ENCODE data around the gene FUT8. TPM values are rescaled to one million over a fixed set of nuclear protein-coding genes. Genes with fewer than 3 reads are reported as not detected.

The FUT8 gene
- total and polyA plus RNA-seq, 2 of the 8 experiments (the other 6 are each of a cell fraction or from before 2014, with no cell fraction given) = 10.5 to 25.1 TPM

DNA sequence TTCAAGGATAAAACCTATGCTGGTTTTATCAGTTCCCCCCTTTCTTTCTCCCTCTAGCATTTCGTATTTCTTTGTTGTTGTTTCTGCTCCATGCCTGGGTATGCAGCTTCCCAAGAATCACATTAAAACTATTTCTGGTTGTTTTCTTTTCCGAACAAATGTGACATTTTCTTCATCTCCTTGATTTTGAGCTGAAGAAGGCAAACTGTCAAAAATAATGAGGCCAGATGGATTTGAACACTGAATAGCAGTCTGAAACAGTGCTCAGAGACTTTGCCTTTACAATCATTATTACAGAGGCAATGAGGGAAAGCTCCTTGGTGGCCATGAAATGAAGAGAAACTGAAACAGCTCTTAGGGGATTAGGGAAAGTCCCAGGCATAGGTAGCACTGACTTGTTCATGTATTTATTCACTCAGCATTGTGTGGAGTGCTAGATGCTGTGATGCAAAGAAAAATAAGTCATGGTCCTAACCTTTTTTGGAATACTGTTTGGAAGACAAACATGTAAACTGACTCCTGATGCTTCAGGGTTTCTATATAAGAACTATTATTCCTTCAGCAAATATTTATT, 319.5 kb downstream of the FUT8 start:
- Histone ChIP-seq H3K27me3 (replicated peaks in 1 of 4; ENCODE audit: control insufficient read depth in 3 of 4, extremely low read depth in 1 of 4, insufficient read depth in 3 of 4, low read length in 3 of 4) (no peaks in the 10 kb centered on the region), H3K36me3 (ENCODE audit: control insufficient read depth in 2 of 4, insufficient read depth in 4 of 4, low read length in 3 of 4) (no peaks in the 10 kb centered on the region), H2AFZ (ENCODE audit: low read length) (no peak overlapping the region), H2BK120ac (replicated peaks; ENCODE audit: low read depth, low read length) (no peak overlapping the region), H3K4me3 (ENCODE audit: extremely low read depth in 1 of 4, insufficient read depth in 2 of 4, low read depth in 3 of 4, low read length in 4 of 4) (no peak overlapping the region), H3K4ac (replicated peaks; ENCODE audit: insufficient read length, low read depth, low read length) (no peak overlapping the region), H4K5ac (ENCODE audit: insufficient read length, low read depth, low read length) (no peak overlapping the region), H3K14ac (ENCODE audit: insufficient read length) (no peak overlapping the region), H2BK20ac (ENCODE audit: low read length) (no peak overlapping the region), H2BK5ac (ENCODE audit: low read depth, low read length) (no peak overlapping the region), H3K9me3 (ENCODE audit: insufficient read depth in 2 of 2, low read depth in 1 of 2, low read length in 1 of 2) (peaks cover 0 to 4% of the 10 kb centered on the region in 2 experiments; a peak in 1 of 4 replicates), H3K18ac (ENCODE audit: extremely low read depth, low read length) (no peak overlapping the region), H2AK5ac (ENCODE audit: low read depth, low read length) (no peak overlapping the region), H4K8ac (ENCODE audit: extremely low read depth, insufficient read depth, low read length) (no peak overlapping the region), H3K23ac (ENCODE audit: insufficient read length) (no peak overlapping the region), H2BK15ac (ENCODE audit: low read length) (no peak overlapping the region), H3K27ac (ENCODE audit: low read depth, low read length) (no peak overlapping the region), H3K4me2 (ENCODE audit: insufficient read depth in 1 of 2, low read depth in 2 of 2, low read length in 2 of 2) (no peak overlapping the region), H3K56ac (replicated peaks; ENCODE audit: insufficient read length, low read depth, low read length) (no peak overlapping the region), H3K79me1 (ENCODE audit: low read depth, low read length) (no peaks in the 10 kb centered on the region), H2BK12ac (ENCODE audit: low read depth, low read length) (no peak overlapping the region), H3K4me1 (replicated peaks in 1 of 4; ENCODE audit: control insufficient read depth in 3 of 4, insufficient read depth in 4 of 4, low read length in 3 of 4) (no peaks in the 10 kb centered on the region), H3K79me2 (ENCODE audit: control insufficient read depth in 1 of 2, insufficient read depth in 2 of 2, low read length in 2 of 2) (no peaks in the 10 kb centered on the region), H3K23me2 (ENCODE audit: low read depth, low read length) (no peaks in the 10 kb centered on the region), H4K91ac (replicated peaks; ENCODE audit: insufficient read length, low read length) (no peak overlapping the region), H4K20me1 (replicated peaks in 1 of 2; ENCODE audit: control insufficient read depth in 1 of 2, insufficient read depth in 2 of 2, low read length in 2 of 2) (no peaks in the 10 kb centered on the region), H3K9ac (replicated peaks in 1 of 4; ENCODE audit: extremely low read depth in 1 of 4, low read depth in 3 of 4, low read length in 3 of 4) (no peak overlapping the region)
- CTCF ChIA-PET (ENCODE audit: partially characterized antibody) = no interaction called here
- WGBS, 2 experiments (ENCODE audit: extremely low coverage in 1 of 2, insufficient coverage in 1 of 2, insufficient read length in 1 of 2, insufficient replicate concordance in 2 of 2, low coverage in 1 of 2, low lambda C conversion rate in 2 of 2, missing lambda C conversion rate in 1 of 2) = 100% methylated on average over 2 of the region's 2 CpGs; no CpG with 5 or more reads in 1 of the 2 experiments
- POLR2A ChIA-PET (ENCODE audit: partially characterized antibody) = no interaction called here
- no peak for DNase-seq (ENCODE audit: low read depth in 1 of 2, low spot score in 2 of 2)
- peak; percentile 63 for FAIRE-seq
- no peak for TF ChIP-seq JUND (IDR thresholded peaks at IDR 0.05; ENCODE audit: low read length)
- TF ChIP-seq CTBP2 (IDR thresholded peaks at IDR 0.05; ENCODE audit: borderline replicate concordance, insufficient read depth, insufficient read length, low read length) = no peak
- no peak for TF ChIP-seq HDAC6 (IDR thresholded peaks at IDR 0.05; ENCODE audit: low read depth, low read length)
- TF ChIP-seq BRCA1 (IDR thresholded peaks at IDR 0.05; ENCODE audit: low read depth, low read length) = no peak
- no peak for TF ChIP-seq SIRT6 (IDR thresholded peaks at IDR 0.05; ENCODE audit: low read length)
- no peak for TF ChIP-seq SRF (IDR thresholded peaks at IDR 0.05; ENCODE audit: low read depth, low read length)
- TF ChIP-seq POLR2AphosphoS5 (IDR thresholded peaks at IDR 0.05; ENCODE audit: low read depth, low read length) = no peak
- TF ChIP-seq KDM5A (IDR thresholded peaks at IDR 0.05; ENCODE audit: low read length) = no peak
- no peak for TF ChIP-seq TAF1 (IDR thresholded peaks at IDR 0.05; ENCODE audit: low read depth, low read length)
- no peak for TF ChIP-seq PHF8 (conservative IDR thresholded peaks at IDR 0.05; ENCODE audit: low read depth, low read length)
- no peak for TF ChIP-seq GABPA (IDR thresholded peaks at IDR 0.05; ENCODE audit: borderline replicate concordance, insufficient read depth, low read length)
- TF ChIP-seq TAF7 (optimal IDR thresholded peaks at IDR 0.05; ENCODE audit: borderline replicate concordance, low read depth, low read length) = no peak
- TF ChIP-seq SAP30 (IDR thresholded peaks at IDR 0.05; ENCODE audit: insufficient read depth, insufficient replicate concordance, low read length) = no peak
- no peak for TF ChIP-seq JUN (IDR thresholded peaks at IDR 0.05; ENCODE audit: low read depth, low read length)

Measured in H1 (cell line).